Measurements from ENCODE around the gene LUZP2.

The LUZP2 gene

GRCh38 chr11:24678703-24679348 is 182.0 kb downstream of the LUZP2 start (continued):
- TF ChIP-seq TSHZ2 (CRISPR knock-in tag; IDR thresholded peaks at IDR 0.05) = no peak

DNA sequence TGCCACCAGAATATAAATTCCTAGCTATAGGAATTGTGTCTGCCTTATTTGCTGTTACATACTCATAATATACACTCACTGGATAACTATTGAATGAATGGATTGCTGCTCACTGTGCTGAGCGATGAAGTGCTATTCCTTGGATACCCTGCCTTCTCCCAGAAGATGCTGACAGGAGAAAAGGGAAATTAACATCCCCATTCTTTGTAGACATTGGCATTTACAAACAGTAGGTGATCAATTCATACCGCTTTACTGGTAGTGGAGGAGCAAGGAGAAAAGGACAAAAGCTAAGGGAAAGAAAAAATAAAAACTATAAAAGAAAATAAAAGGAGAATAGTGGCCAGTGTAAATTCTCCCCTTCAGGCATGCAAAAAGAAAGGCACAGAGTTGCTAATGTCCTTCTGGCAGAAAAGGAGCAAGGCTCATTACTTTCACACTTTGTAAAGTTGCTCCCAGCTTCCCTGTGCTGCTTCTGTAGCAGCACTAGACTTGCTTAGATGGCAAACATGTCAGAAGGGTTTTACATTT is 183.0 kb downstream of the LUZP2 start:
- TF ChIP-seq TSHZ2 (CRISPR knock-in tag; IDR thresholded peaks at IDR 0.05) (no peak), BACH2 (CRISPR knock-in tag; IDR thresholded peaks at IDR 0.05; ENCODE audit: borderline replicate concordance) (no peak), ISL1 (CRISPR knock-in tag; IDR thresholded peaks at IDR 0.05) (no peak)
- no peak; the same call in 2 of the 3 replicates for ATAC-seq

DNA sequence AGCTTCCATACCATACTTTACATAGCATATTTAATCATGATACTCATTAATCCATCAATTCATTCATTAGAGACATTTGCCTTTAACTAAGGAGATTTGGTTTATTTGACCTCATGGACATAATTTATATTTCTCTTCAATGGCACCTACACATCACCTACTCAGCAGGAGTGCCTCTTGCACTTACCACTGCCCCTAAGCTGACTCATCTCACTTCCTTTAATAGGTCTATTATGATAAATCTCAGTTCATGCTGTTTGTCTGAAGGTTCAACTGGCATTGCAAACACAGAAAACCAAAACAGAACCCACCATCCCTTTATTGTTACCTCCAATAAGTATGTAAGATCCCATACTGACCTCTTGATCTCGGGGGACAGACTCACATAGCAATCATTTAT is 186.7 kb downstream of the LUZP2 start:
- no peak for TF ChIP-seq SNAI2 (CRISPR knock-in tag; IDR thresholded peaks at IDR 0.05)
- no peak for TF ChIP-seq ZNF8 (CRISPR knock-in tag; IDR thresholded peaks at IDR 0.05)
- TF ChIP-seq, protein P1, sequence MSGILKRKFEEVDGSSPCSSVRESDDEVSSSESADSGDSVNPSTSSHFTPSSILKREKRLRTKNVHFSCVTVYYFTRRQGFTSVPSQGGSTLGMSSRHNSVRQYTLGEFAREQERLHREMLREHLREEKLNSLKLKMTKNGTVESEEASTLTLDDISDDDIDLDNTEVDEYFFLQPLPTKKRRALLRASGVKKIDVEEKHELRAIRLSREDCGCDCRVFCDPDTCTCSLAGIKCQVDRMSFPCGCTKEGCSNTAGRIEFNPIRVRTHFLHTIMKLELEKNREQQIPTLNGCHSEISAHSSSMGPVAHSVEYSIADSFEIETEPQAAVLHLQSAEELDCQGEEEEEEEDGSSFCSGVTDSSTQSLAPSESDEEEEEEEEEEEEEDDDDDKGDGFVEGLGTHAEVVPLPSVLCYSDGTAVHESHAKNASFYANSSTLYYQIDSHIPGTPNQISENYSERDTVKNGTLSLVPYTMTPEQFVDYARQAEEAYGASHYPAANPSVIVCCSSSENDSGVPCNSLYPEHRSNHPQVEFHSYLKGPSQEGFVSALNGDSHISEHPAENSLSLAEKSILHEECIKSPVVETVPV (CRISPR knock-in tag; IDR thresholded peaks at IDR 0.05) = no peak
- TF ChIP-seq ZFP30 (CRISPR knock-in tag; IDR thresholded peaks at IDR 0.05) = no peak
- no peak for TF ChIP-seq ISL1 (CRISPR knock-in tag; IDR thresholded peaks at IDR 0.05)
- TF ChIP-seq ZNF70 (CRISPR knock-in tag; IDR thresholded peaks at IDR 0.05) = no peak
- ATAC-seq = no peak

- no peak for ATAC-seq
- TF ChIP-seq ZNF70 (CRISPR knock-in tag; IDR thresholded peaks at IDR 0.05) (no peak), ESRRG (CRISPR knock-in tag; IDR thresholded peaks at IDR 0.05) (no peak), PPARA (CRISPR knock-in tag; IDR thresholded peaks at IDR 0.05; ENCODE audit: borderline replicate concordance) (no peak), POU6F1 (CRISPR knock-in tag; IDR thresholded peaks at IDR 0.05; ENCODE audit: borderline replicate concordance, low read depth) (no peak), BACH2 (CRISPR knock-in tag; IDR thresholded peaks at IDR 0.05; ENCODE audit: borderline replicate concordance) (no peak), ZC3H10 (CRISPR knock-in tag; IDR thresholded peaks at IDR 0.05) (no peak), GLIS3 (CRISPR knock-in tag; IDR thresholded peaks at IDR 0.05) (no peak), ARNTL (CRISPR knock-in tag; IDR thresholded peaks at IDR 0.05; ENCODE audit: borderline replicate concordance, low read depth) (no peak), RARB (CRISPR knock-in tag; IDR thresholded peaks at IDR 0.05) (no peak), ZNF8 (CRISPR knock-in tag; IDR thresholded peaks at IDR 0.05) (no peak)
- TF ChIP-seq, protein P1 (CRISPR knock-in tag; IDR thresholded peaks at IDR 0.05) = no peak
These were observed 189.0 kb downstream of the LUZP2 start for GRCh38 chr11:24685821-24686220.
